Panc1 (cell line): ENCODE data around the gene TMEM95. TPM values are rescaled to one million over a fixed set of nuclear protein-coding genes. Genes with fewer than 3 reads are reported as not detected.

ENCODE experiments used
- ATAC-seq: fragments of 200-7000 bp; cut with Tn5 transposase; 2 replicates; pipeline ENCODE4 v1.9.1; 2020; ENCODE audit warnings: mild to moderate bottlenecking, moderate library complexity
- BruUV-seq: library from RNA; stranded (reverse); fragments of 400-500 nt; replicated peaks from 2 replicates; lab custom pipeline; 2021; lab: Mats Ljungman, UMichigan
- CTCF ChIA-PET: fragments of 300-600 bp; sonication (Branson Sonifier 250); formaldehyde crosslinking; loops from one replicate; lab custom pipeline; 2022; ENCODE audit warnings: antibody characterized with exemption; lab: Charles Lee
- POLR2A ChIA-PET: fragments of 300-600 bp; sonication (Branson Sonifier 250); formaldehyde crosslinking; loops from one replicate; lab custom pipeline; 2022; ENCODE audit warnings: antibody characterized with exemption; lab: Charles Lee
- DNase-seq: peaks from one replicate; pipeline ENCODE4 v3.0.0-alpha.2; 2010; ENCODE audit warnings: low read depth, low spot score
- H3K27ac ChIP-seq: 2 replicates; pipeline ENCODE4 v1.5.1; 2011; ENCODE audit warnings: mild to moderate bottlenecking, low read length, inconsistent platforms
- H3K27me3 ChIP-seq: fragments of 200-500 bp; sonication (Bioruptor generic); 2 replicates; pipeline ENCODE4 v1.6.0; 2014; ENCODE audit warnings: low read length, inconsistent platforms; ENCODE audit not compliant: control insufficient read depth, insufficient read depth
- H3K36me3 ChIP-seq: fragments of 200-500 bp; sonication (Bioruptor generic); 2 replicates; pipeline ENCODE4 v1.5.1; 2014; ENCODE audit warnings: inconsistent platforms, mild to moderate bottlenecking, low read length, moderate library complexity; ENCODE audit not compliant: control insufficient read depth, insufficient read depth
- H3K4me1 ChIP-seq: 2 replicates; pipeline ENCODE4 v1.5.1; 2011; ENCODE audit warnings: inconsistent platforms, mild to moderate bottlenecking, low read length, moderate library complexity; ENCODE audit not compliant: control insufficient read depth, insufficient read depth
- H3K4me3 ChIP-seq, 2 experiments: 2 replicates each; pipeline ENCODE4 v1.5.1; 2011 to 2012; ENCODE audit warnings: low read depth in 2 of 2, low read length in 2 of 2, mild to moderate bottlenecking in 2 of 2, inconsistent platforms in 1 of 2, moderate library complexity in 1 of 2
- H3K9me3 ChIP-seq: fragments of 200-500 bp; sonication (Bioruptor generic); 2 replicates; pipeline ENCODE4 v1.5.1; 2014; ENCODE audit warnings: low read depth, mild to moderate bottlenecking, inconsistent platforms, low read length, moderate library complexity; ENCODE audit not compliant: control insufficient read depth, insufficient read depth
- CTCF ChIP-seq: fragments of 450-650 bp; IDR thresholded peaks from 2 replicates; pipeline ENCODE4 v1.5.1; 2017; ENCODE audit warnings: mild to moderate bottlenecking
- POLR2AphosphoS5 ChIP-seq: IDR thresholded peaks from 2 replicates; pipeline ENCODE4 v1.6.1; 2012; ENCODE audit warnings: mild to moderate bottlenecking, low read depth, low read length, moderate library complexity
- REST ChIP-seq, 2 experiments: IDR thresholded peaks; 2 replicates each; pipeline ENCODE4 v1.6.1; 2011 to 2012; ENCODE audit warnings: low read depth in 2 of 2, control low read depth in 1 of 2, low read length in 1 of 2, mild to moderate bottlenecking in 1 of 2, moderate library complexity in 1 of 2; ENCODE audit not compliant: insufficient read depth in 1 of 2
- SIN3A ChIP-seq: IDR thresholded peaks from 2 replicates; pipeline ENCODE4 v1.6.1; 2012; ENCODE audit warnings: low read depth, mild to moderate bottlenecking, low read length, moderate library complexity, borderline replicate concordance; ENCODE audit not compliant: insufficient read depth
- TCF7L2 ChIP-seq: IDR thresholded peaks from 2 replicates; pipeline ENCODE4 v1.6.1; 2011; ENCODE audit warnings: mild to moderate bottlenecking, low read depth, low read length, inconsistent platforms
- in situ Hi-C: cut with HindIII; loops from 2 replicates; pipeline ENCODE4 v1.10.0; 2016; ENCODE audit warnings: low sequenced_read_pairs, low pct_unique_long_range_greater_than_20kb
- intact Hi-C: fragments of 100-400 bp; cut with micrococcal nuclease; formaldehyde crosslinking; loops from one replicate; pipeline ENCODE4 v1.10.0; 2022; ENCODE audit not compliant: unreplicated experiment
- total RNA-seq: library from RNA; stranded (reverse); gene quantifications from one replicate; pipeline ENCODE4 v1.2.1, GENCODE V29; 2021; ENCODE audit not compliant: unreplicated experiment

TMEM95 gene
- total RNA-seq, 1 experiment from 2014 or later: not detected

- Histone ChIP-seq H3K27me3 (no peaks in the 10 kb centered on the region), H3K4me3 (no peak overlapping the region), H3K4me1 (peaks cover 7% of the 10 kb centered on the region), H3K36me3 (no peaks in the 10 kb centered on the region; the same call in 1 of the 2 replicates), H3K27ac (no peak overlapping the region), H3K9me3 (no peaks in the 10 kb centered on the region)
- DNase-seq (no peak), ATAC-seq (no peak)
- CTCF ChIA-PET: no interaction called here
- TF ChIP-seq SIN3A: no peak
- TF ChIP-seq TCF7L2: no peak
- TF ChIP-seq REST (IDR thresholded peaks at IDR 0.05; ENCODE audit: insufficient read depth in 1 of 2, low read depth in 2 of 2, low read length in 1 of 2): no peak
- no peak for TF ChIP-seq POLR2AphosphoS5
- no peak for TF ChIP-seq CTCF
- in situ Hi-C loops: no loop called here
- BruUV-seq: no TSS peak
- POLR2A ChIA-PET: no interaction called here
- intact Hi-C loops: no loop called here
Observed at GRCh38 chr17:7327056-7327455, 27.9 kb upstream of the TMEM95 start.

DNA sequence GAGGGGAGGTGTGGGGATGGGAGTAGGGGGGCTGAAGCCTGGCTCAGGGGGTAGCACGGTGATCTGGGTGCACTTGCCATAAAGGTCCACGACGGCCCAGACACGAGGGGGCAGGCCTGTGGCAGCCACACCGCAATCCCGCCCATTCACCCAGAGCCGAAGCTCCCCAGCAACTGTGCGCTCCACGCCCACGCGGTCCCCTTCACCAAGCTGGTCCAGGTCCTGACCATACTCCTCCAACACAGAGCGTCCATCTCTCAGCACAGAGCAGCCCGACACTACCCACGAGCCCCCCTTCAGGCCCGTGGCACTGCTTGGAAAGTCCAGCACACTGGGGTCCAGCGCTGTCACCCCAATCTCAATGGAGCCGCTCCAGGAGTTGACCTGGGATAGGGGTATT lies 27.5 kb upstream of the TMEM95 start:
- ChIA-PET CTCF (no interaction called here), POLR2A (no interaction called here)
- DNase-seq: no peak
- Histone ChIP-seq H3K27ac (no peak overlapping the region), H3K9me3 (no peaks in the 10 kb centered on the region), H3K4me3 (no peak overlapping the region), H3K36me3 (no peaks in the 10 kb centered on the region; the same call in 1 of the 2 replicates), H3K4me1 (peaks cover 7% of the 10 kb centered on the region), H3K27me3 (no peaks in the 10 kb centered on the region)
- intact Hi-C loops (no loop called here), in situ Hi-C loops (no loop called here)
- ATAC-seq: no peak
- TF ChIP-seq REST (IDR thresholded peaks at IDR 0.05; ENCODE audit: insufficient read depth in 1 of 2, low read depth in 2 of 2, low read length in 1 of 2): no peak
- no peak for TF ChIP-seq CTCF
- no peak for TF ChIP-seq POLR2AphosphoS5
- TF ChIP-seq SIN3A: no peak
- TF ChIP-seq TCF7L2: no peak
- BruUV-seq: no TSS peak
